ENCODE data around the gene SLC2A2. TPM values are rescaled to one million over a fixed set of nuclear protein-coding genes. Genes with fewer than 3 reads are reported as not detected.
"Not testable (repeated sequence)": the region's sequence is repeated elsewhere in the genome, so short reads cannot be mapped to it uniquely, and the experiment has no call there.

SLC2A2 gene
- total RNA-seq, 1 donor from 2014 or later = 0.26 TPM

- DNase-seq (ENCODE audit: low spot score) = no peak
These were observed 37.3 kb downstream of the SLC2A2 start for GRCh38 chr3:170989100-170989648.

DNA sequence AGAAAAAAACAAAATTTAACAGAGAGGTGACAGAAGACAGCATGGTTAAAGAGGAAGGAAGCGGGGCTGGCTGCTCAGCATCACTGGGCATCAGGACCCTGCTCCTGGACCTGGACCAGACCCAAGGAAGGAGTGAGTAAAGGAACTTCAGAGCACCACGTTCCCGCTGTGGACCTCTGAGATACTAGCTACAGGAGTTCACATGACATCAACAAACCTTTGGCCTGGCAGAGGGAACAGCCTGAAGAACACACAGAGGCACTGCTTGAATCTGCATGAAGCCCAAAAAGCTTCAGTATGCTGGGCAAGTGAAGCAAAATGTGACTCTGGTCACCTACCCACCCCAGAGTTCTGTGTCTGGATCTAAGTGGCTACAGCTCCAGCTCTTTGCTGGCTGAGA is 38.1 kb downstream of the SLC2A2 start:
- DNase-seq (ENCODE audit: low spot score) = no peak

DNA sequence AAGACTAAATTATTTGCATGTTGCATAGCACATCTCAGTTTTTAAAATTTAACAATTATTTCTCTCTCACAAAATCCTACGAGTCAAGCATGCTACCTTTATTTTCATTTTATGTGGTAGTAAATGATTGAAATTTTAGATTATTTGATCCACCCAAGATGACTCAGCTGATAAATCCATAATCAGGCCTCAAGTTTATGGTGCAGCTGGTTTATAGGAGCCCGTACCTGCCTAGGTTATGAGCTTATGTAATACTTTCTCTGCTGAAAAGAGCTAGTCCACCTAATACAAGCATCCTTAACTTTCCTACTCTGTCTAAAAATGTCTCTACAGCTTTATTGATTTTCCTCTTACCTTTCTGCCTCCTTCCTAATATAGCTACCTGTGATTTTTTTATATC is 41.2 kb downstream of the SLC2A2 start:
- no peak for DNase-seq (ENCODE audit: low spot score)

DNA sequence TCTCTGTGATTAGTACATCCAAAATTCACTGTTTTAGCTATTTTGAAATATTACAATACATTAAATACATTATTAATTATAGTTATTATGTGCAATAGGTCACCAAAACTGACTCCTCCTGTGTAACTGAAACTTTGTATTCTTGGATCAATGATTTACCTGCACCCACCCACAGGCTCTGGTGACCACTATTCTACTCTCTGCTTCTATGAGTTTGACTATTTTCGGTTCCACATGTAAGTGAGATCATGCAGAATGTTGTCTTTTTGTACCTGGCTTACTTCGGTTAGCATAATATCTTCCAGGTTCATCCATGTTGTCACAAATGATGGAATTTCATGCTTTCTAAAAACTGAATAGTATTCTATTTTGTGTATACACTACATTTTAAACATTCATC is 43.8 kb downstream of the SLC2A2 start:
- no peak for DNase-seq (ENCODE audit: low spot score)

DNA sequence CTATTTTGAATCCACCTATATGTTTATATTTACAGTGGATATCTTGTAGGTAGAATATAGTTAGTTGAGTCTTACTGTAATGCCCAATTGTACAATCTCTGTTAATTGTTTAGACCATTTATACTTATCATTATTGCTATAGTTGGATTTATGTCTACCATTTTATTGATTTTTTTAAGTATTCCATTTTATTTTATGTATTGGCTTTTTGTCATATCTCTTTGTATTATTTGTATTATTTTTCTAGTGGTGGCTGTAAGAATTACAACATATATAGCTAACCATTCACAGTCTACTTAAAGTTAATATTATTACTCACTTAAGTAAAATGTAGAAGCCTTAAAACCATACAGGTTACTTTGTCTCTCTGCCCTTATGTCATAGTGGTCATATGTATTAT is 46.1 kb downstream of the SLC2A2 start:
- no peak for DNase-seq (ENCODE audit: low spot score)

DNA sequence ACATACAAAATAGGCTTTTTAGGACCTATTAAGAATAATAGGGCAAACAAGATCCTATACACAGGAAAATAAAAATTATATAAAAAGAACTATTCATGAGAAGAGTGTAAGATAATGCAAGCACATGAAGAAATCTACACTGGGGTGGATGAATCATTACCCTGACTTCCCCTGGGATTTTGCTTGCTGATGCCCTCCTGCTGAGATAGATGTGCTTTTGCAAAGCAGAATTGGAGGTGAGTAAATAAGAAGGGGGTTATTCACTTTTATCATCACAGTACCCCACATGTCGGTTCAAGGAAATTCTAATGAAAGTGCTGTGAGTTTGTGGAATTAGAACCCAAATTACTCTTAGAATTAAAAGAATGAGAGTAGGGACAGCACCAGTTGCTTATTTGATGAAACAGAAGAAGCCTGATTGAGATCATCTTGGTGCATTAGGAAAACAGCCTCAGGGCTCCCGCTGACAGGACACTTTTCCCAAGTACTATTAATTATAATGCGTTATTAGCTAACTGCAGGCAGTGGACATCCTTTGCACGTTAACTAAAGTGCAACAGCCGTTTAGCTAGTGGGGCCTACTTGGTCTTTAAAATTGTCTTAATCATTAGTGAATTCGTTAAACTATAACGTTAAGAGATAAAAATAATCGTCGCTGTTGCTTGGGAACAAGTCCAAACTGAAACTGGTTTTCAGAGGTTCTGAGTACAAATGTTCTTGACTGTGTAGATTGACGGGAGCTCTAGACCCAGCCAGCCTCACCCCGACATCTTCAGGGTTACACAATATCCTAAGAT is 48.4 kb downstream of the SLC2A2 start:
- DNase-seq (ENCODE audit: low spot score) = no peak

DNA sequence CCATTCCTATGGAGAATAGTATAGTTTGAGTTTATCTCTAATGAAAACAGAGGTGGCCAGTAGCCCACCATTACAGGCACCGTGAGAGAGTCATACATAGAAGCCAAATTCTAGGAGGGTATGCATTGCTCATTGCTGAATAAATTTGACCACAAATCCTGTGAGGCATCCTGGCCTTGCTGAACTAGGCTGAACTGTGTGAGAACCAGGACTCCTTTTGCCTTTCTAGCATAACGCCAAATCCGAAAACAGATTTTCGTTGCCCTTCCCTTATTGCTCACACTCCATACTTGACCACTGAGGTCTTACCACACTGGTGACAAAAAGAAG is 50.4 kb downstream of the SLC2A2 start:
- DNase-seq (ENCODE audit: low spot score) = no peak

DNA sequence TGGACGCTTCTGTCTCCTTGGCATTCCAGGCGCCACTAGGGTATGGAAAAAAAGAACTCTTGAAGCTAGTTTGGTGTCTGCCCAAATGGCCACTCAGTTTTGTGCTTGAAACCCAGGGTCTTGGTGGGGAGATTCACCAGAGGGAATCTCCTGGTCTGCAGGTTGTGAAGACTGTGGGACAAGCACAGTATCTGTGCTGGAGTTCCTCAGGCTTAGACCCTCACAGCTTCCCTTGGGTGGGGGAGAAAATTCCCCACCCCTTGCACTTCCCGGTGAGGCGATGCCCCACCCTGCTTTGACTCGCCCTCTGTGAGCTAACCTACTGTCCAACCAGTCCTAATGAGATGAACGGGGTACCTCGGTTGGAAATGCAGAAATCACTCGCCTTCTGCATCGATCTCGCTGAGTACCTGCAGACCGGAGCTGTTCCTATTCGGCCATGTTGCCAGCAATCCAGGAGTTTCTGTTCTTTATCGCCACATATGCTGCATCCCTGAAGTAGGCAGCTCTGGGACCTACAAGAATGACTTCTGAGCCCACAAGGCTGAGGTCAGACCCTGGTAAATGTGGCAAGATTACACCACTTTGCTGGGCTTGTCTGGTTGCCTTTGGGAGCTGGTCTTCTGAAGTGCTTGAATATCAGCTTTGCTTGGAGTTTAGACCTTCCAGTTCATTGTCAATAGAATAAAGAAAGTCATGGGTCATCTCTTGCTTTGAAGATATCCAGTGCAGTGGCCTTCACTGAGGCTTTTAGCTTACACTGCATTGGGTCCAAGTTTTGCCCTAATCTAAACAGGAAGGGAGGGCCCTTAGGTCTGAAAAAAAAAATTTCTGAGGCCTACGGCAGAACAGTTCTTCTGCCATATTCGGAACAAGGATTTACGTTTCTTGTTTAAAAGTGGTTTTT is 51.0 kb downstream of the SLC2A2 start:
- no peak for DNase-seq (ENCODE audit: low spot score)

GRCh38 chr3:170974872-170975271 is 51.6 kb downstream of the SLC2A2 start:
- no peak for DNase-seq (ENCODE audit: low spot score)

DNA sequence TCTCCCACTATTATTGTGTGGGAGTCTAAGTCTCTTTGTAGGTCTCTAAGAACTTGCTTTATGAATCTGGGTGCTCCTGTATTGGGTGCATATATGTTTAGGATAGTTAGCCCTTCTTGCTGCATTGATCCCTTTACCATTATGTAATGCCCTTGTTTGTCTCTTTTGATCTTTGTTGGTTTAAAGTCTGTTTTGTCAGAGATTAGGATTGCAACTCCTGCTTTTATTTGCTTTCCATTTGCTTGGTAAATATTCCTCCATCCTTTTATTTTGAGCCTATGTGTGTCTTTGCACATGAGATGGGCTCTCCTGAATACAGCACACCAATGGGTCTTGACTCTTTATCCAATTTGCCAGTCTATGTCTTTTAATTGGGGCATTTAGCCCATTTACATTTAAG is 53.6 kb downstream of the SLC2A2 start:
- not testable (repeated sequence) for DNase-seq (ENCODE audit: low spot score)

DNA sequence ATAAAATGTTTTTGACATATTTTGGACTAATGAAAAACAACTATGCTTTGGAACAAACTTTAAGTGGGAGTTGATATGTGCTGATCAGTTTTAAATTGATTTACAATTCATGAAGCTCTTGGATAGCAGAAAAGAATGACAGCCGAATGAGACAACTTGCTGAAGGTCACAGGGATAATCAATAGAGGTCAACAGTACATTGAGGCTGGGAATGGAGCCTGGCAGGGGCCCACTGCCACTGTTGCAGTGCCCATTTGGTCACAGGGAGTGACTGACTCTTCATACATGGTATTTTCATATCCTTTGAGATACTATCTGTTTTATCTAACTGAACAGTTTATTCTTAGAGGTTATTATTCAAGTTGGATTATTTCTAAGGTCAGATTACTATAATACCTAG is 59.4 kb downstream of the SLC2A2 start:
- DNase-seq (ENCODE audit: low spot score) = no peak

- no peak for DNase-seq (ENCODE audit: low spot score)
These were observed 60.0 kb downstream of the SLC2A2 start for GRCh38 chr3:170966495-170966894.

DNA sequence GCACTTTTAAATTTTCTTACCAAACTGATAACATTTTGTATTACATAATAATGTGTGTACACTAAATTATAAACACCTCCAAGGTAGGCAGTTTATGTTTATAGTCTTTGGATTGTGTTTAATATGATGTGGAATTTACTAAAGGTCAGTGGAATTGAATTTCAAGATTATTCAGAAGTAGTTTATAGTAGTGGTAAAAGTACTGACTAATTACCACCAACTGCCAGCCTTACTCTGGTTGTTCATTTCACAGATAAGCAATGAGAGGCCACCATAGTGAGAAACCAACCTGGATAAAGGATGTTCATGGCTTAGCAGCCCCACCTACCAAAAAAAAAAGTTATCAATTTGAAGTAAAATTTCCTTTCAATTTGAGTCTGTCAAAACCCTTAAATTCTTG is 64.1 kb downstream of the SLC2A2 start:
- DNase-seq (ENCODE audit: low spot score) = no peak

GRCh38 chr3:170961616-170962400 is 64.7 kb downstream of the SLC2A2 start:
- DNase-seq (ENCODE audit: low spot score) = no peak

DNA sequence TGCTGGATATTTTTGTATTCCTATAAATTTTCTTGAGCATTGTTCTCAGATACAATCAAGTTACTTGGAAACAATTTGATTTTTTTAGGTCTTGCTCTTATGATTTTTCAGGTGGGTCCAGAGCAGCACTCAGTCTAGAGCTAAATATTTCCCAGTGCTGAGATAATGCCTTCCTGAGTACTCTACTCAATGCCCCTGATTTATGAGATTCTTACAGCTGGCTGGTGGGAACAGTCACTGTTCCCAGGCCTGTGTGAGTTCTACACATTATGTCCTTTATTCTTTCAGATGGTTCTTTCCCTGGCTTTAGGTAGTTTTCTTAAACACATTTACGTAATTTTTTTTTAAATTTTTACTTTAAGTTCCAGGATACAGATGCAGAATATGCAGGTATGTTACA is 67.1 kb downstream of the SLC2A2 start:
- no peak for DNase-seq (ENCODE audit: low spot score)

DNA sequence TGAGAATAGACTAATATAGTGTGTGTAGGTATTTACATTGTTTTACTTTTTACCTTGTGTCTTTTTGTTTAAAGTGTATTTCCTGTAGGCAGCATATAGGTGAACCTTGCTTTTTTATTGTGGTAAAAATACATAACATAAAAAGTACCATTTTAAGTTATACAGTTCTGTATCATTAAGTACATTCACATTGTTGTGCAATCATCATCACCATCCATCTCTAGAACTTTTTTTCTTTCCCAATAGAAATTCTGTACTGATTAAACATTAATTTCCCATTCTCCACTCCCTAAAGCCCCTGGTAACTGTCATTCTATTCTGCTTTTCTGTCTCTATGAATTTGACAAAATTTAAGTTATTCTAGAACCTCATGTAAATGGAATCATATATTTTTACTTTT is 69.9 kb downstream of the SLC2A2 start:
- DNase-seq (ENCODE audit: low spot score) = no peak

DNA sequence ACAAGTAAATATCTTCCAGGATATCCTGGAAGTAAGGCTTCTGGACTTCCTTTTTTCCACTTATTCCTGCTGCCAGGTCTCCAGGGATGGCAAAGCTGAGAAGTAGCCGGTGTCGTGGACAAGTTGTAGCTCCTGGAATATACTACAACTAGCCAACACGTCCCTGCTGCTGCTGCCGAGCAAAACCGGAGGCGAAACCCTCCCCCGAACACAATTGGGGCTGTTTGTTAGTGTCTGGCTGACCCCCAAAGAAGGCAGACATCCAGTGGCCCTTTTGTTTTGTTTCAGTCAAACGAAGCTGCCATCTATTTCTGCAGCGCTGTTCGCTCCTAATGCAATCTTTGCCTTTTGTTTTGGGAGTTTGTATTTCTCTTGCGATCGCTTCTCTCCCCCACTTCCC is 72.8 kb downstream of the SLC2A2 start:
- DNase-seq (ENCODE audit: low spot score) = no peak

DNA sequence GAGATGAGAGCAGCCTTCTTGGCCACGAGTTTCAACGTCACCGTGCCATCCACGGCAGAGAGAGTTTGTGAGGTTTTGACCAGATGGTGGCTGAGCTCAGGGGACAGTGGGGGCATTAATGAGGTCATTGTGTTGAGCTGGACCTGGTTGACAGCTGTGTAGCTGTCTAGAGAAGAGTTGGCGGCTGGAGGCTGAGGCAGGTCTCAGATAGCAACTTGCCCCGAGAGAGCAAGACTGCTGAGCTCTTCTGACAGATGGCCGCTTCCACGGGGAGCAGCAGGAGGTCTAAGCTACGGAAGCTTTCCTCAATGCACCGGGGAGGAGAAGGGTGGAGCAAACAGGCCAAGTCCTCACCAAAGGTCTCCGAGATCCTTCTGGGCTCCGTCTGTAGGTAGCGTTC is 73.3 kb downstream of the SLC2A2 start:
- no peak for DNase-seq (ENCODE audit: low spot score)

- no peak for DNase-seq (ENCODE audit: low spot score)
These were observed 77.3 kb downstream of the SLC2A2 start for GRCh38 chr3:170949211-170949610.

GRCh38 chr3:170947018-170947769 is 79.3 kb downstream of the SLC2A2 start:
- no peak for DNase-seq (ENCODE audit: low spot score)

Measured in mesenteric fat pad (tissue), 1 donor.